Vagina (tissue), 2 donors: ENCODE measurements around the gene MED8.

Experiments used
- POLR2A ChIP-seq, 2 donors: fragments of 450-650 bp; IDR thresholded peaks; one replicate each; pipeline ENCODE4 v1.6.1; 2017; ENCODE audit warnings: antibody characterized with exemption in 2 of 2, mild to moderate bottlenecking in 2 of 2, moderate library complexity in 2 of 2
- POLR2AphosphoS5 ChIP-seq, 2 donors: sonication (generic); formaldehyde crosslinking; IDR thresholded peaks; one replicate each; pipeline ENCODE4 v1.9.0; 2017; ENCODE audit warnings: antibody characterized with exemption in 2 of 2, mild to moderate bottlenecking in 2 of 2, low read depth in 1 of 2; ENCODE audit not compliant: insufficient read depth in 1 of 2
- TF ChIP-seq, protein P1 (sequence below), 3 experiments: fragments of 450-650 bp in 2 of 3; fragments of 200-600 bp in 1 of 3; sonication (generic) in 1 of 3; IDR thresholded peaks; one replicate each; pipeline ENCODE4 v1.5.1; 2017 to 2019; ENCODE audit warnings: antibody characterized with exemption in 3 of 3, mild to moderate bottlenecking in 2 of 3, moderate library complexity in 2 of 3

DNA sequence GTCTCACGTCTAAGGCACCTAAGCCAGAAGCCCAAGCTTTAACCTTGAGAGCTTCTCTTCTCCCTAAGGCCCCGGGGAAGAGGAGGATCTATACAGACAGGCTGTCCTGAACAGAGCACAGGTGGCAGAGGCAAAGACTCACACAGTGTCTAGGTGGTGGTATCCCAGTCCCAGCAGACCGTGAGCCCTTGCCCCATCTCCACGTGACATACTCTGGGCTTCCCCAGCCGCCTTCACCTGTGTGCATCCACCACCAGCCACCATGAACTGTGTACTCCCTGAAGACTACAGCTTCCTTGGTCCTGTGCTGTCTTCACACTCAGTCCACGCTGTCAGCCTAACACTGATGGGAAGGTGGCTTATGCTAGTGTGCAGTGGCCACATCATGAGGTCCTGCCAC lies 31.8 kb upstream of the MED8 start:
- TF ChIP-seq, protein P1, sequence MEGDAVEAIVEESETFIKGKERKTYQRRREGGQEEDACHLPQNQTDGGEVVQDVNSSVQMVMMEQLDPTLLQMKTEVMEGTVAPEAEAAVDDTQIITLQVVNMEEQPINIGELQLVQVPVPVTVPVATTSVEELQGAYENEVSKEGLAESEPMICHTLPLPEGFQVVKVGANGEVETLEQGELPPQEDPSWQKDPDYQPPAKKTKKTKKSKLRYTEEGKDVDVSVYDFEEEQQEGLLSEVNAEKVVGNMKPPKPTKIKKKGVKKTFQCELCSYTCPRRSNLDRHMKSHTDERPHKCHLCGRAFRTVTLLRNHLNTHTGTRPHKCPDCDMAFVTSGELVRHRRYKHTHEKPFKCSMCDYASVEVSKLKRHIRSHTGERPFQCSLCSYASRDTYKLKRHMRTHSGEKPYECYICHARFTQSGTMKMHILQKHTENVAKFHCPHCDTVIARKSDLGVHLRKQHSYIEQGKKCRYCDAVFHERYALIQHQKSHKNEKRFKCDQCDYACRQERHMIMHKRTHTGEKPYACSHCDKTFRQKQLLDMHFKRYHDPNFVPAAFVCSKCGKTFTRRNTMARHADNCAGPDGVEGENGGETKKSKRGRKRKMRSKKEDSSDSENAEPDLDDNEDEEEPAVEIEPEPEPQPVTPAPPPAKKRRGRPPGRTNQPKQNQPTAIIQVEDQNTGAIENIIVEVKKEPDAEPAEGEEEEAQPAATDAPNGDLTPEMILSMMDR (IDR thresholded peaks at IDR 0.05): no peak
- TF ChIP-seq POLR2A (IDR thresholded peaks at IDR 0.05) (no peak), POLR2AphosphoS5 (IDR thresholded peaks at IDR 0.05; ENCODE audit: insufficient read depth in 1 of 2, low read depth in 1 of 2) (no peak)
